Breast epithelium (tissue), 4 donors: ENCODE data around the gene DENND6A. TPM values are rescaled to one million over a fixed set of nuclear protein-coding genes. Genes with fewer than 3 reads are reported as not detected.
"Not testable (repeated sequence)": the region's sequence is repeated elsewhere in the genome, so short reads cannot be mapped to it uniquely, and the experiment has no call there.

Experiments
- DNase-seq, 2 donors: peaks; one replicate each; pipeline ENCODE4 v3.0.0-alpha.2; 2019; ENCODE audit warnings: low spot score in 2 of 2
- H3K27ac ChIP-seq, 2 donors: fragments of 200-600 bp; sonication (generic) in 1 of 2; one replicate each; pipeline ENCODE4 v1.5.1; 2016 to 2019; ENCODE audit warnings: mild to moderate bottlenecking in 1 of 2
- H3K27me3 ChIP-seq, 2 donors: fragments of 200-600 bp; sonication (generic) in 1 of 2; one replicate each; pipeline versions ENCODE4 v1.5.1 to v1.6.0; 2017 to 2019; ENCODE audit warnings: control low read depth in 1 of 2, mild to moderate bottlenecking in 1 of 2
- H3K36me3 ChIP-seq: fragments of 200-600 bp; one replicate; pipeline ENCODE4 v1.5.1; 2019
- H3K4me1 ChIP-seq, 2 donors: fragments of 200-600 bp; sonication (generic); one replicate each; pipeline ENCODE4 v1.5.1; 2016 to 2019; ENCODE audit warnings: control low read depth in 1 of 2
- H3K4me3 ChIP-seq, 3 donors: fragments of 200-600 bp; sonication (generic); 1 replicate in 2 of 3; 2 replicates in 1 of 3; pipeline ENCODE4 v1.5.1; 2016 to 2019; ENCODE audit warnings: mild to moderate bottlenecking in 3 of 3, moderate library complexity in 2 of 3
- H3K9me3 ChIP-seq, 2 donors: fragments of 200-600 bp; sonication (generic) in 1 of 2; one replicate each; pipeline ENCODE4 v1.5.1; 2016 to 2019; ENCODE audit warnings: control low read depth in 1 of 2
- CTCF ChIP-seq, 3 donors: fragments of 450-650 bp; IDR thresholded peaks; one replicate each; pipeline ENCODE4 v1.5.1; 2016 to 2017; ENCODE audit warnings: antibody characterized with exemption in 3 of 3, mild to moderate bottlenecking in 3 of 3, moderate library complexity in 3 of 3
- POLR2A ChIP-seq: fragments of 450-650 bp; IDR thresholded peaks from one replicate; pipeline ENCODE4 v1.6.1; 2016; ENCODE audit warnings: antibody characterized with exemption, mild to moderate bottlenecking, moderate library complexity
- POLR2AphosphoS5 ChIP-seq, 3 donors: sonication (generic); formaldehyde crosslinking; IDR thresholded peaks; one replicate each; pipeline ENCODE4 v1.6.1; 2017; ENCODE audit warnings: antibody characterized with exemption in 3 of 3
- intact Hi-C: fragments of 100-400 bp; cut with DNase I; formaldehyde crosslinking; loops from one replicate; pipeline ENCODE4 v1.15.1; 2023; ENCODE audit warnings: low total_unique reads
- total RNA-seq, 3 donors: library from RNA; depleted of rRNA; stranded (reverse); fragments of >200 nt; gene quantifications; one replicate each; pipeline ENCODE4 v1.1.0, GENCODE V29; 2016

Gene DENND6A
- total RNA-seq, 3 donors from 2014 or later, result 33.1 to 56.2 (median 38.0) TPM

- Histone ChIP-seq H3K9me3 (peaks cover 8 to 9% of the 10 kb centered on the region in 2 donors), H3K36me3 (no peaks in the 10 kb centered on the region), H3K27me3 (no peaks in the 10 kb centered on the region), H3K4me3 (no peak overlapping the region), H3K27ac (no peak overlapping the region), H3K4me1 (no peaks in the 10 kb centered on the region)
- intact Hi-C loops, result no loop called here
- no peak for DNase-seq
- no peak for TF ChIP-seq POLR2A
- TF ChIP-seq POLR2AphosphoS5 (IDR thresholded peaks at IDR 0.05), result no peak
- TF ChIP-seq CTCF (IDR thresholded peaks at IDR 0.05), result no peak
Observed at GRCh38 chr3:57646723-57647122, 46.2 kb downstream of the DENND6A start.

DNA sequence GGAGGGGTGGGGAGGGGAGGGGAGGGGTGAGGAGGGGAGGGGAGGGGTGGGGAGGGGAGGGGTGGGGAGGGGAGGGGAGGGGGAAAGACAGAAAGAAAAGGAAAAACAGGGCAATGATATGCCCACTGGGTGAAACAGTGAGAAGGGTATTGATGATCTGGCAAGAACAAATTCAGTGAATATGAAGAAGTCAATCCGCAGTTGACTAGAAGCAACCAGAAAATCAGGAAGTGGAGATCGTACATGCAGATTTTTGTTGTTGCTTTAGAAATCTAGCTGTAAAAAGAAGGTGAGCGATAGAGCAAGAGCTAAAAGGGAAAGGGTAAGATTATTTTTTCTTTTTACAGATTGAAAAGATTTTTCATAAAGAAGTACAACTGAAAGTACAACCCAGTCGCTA is 48.1 kb downstream of the DENND6A start:
- H3K9me3 ChIP-seq, result peaks cover 8 to 9% of the 10 kb centered on the region in 2 donors
- no peak overlapping the region for H3K27ac ChIP-seq
- H3K36me3 ChIP-seq, result no peaks in the 10 kb centered on the region
- TF ChIP-seq POLR2A (no peak), CTCF (IDR thresholded peaks at IDR 0.05) (no peak), POLR2AphosphoS5 (IDR thresholded peaks at IDR 0.05) (no peak)
- H3K4me1 ChIP-seq, result no peaks in the 10 kb centered on the region
- intact Hi-C loops, result no loop called here
- no peak overlapping the region for H3K4me3 ChIP-seq
- H3K27me3 ChIP-seq, result no peaks in the 10 kb centered on the region
- no peak for DNase-seq

DNA sequence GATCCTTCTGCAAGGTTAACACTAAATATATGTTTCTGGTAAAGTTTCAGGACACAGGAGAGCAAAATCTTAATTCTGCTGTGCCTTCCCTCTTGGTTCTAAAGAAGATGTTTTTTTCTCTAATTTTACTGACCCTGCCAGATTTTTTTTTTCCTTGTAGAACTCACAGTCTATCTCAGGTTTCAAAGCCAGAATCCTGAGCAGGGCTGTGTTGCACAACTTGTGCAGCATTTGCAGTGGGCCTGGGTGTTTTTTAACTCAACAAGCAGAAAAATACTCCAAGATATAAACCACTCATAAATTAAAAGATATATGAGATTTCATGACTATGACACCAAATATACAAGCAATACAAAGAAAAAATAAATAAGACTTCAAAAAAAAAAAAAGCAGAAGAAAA is 55.5 kb downstream of the DENND6A start:
- intact Hi-C loops, result no loop called here
- Histone ChIP-seq H3K9me3 (no peaks in the 10 kb centered on the region), H3K27ac (no peak overlapping the region), H3K4me1 (no peaks in the 10 kb centered on the region), H3K27me3 (no peaks in the 10 kb centered on the region), H3K36me3 (no peaks in the 10 kb centered on the region), H3K4me3 (no peak overlapping the region)
- no peak for DNase-seq
- TF ChIP-seq POLR2A (no peak), POLR2AphosphoS5 (IDR thresholded peaks at IDR 0.05) (no peak), CTCF (IDR thresholded peaks at IDR 0.05) (no peak)

DNA sequence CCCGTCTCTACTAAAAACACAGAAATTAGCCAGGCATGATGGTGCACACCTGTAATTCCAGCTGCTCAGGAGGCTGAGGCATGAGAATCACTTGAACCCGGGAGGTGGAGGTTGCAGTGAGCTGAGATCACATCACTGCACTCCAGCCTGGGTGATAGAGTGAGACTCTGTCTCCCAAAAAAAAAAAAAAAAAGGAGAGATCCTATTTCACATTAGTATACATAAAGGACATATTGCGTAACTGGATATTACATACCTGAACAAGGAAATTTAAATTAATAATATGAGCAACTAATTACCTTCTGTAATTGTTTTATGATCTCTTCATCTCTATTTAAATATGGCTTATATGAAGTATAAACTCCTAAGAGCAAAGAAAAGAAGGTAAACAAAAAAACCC is 58.6 kb downstream of the DENND6A start:
- H3K36me3 ChIP-seq, H3K9me3 ChIP-seq, DNase-seq, intact Hi-C loops, H3K4me3 ChIP-seq, H3K27me3 ChIP-seq, H3K27ac ChIP-seq, H3K4me1 ChIP-seq: not testable (repeated sequence)

- Histone ChIP-seq H3K36me3 (peaks cover 9% of the 10 kb centered on the region), H3K4me1 (no peaks in the 10 kb centered on the region), H3K4me3 (no peak overlapping the region), H3K27ac (no peak overlapping the region), H3K9me3 (no peaks in the 10 kb centered on the region), H3K27me3 (no peaks in the 10 kb centered on the region)
- TF ChIP-seq POLR2A, result no peak
- TF ChIP-seq POLR2AphosphoS5 (IDR thresholded peaks at IDR 0.05), result no peak
- TF ChIP-seq CTCF (IDR thresholded peaks at IDR 0.05), result no peak
- no peak for DNase-seq
- intact Hi-C loops, result loop anchor here (5.0 kb wide), 1 partner anchor 1031 kb away; no protein-coding TSS in a partner anchor
Observed at GRCh38 chr3:57627976-57628375, 64.9 kb downstream of the DENND6A start.

DNA sequence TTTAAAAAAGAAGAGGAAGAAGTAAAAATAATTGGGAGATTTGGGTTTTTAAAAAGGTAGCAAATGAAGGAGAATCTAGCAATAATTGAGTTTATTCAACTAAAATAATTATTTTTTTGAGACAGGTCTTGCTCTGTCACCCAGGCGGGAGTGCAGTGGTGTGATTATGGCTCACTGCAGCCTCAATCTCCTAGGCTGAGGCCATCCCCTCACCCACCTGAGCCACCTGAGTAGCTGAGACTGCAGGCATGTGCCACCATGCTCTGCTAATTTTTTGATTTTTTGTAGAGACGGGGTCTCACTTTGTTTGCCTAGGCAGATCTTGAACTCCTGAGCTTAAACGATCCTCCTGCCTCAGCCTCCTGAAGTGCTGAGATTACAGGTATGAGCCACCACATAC is 68.1 kb downstream of the DENND6A start:
- Histone ChIP-seq H3K4me1 (no peaks in the 10 kb centered on the region), H3K9me3 (no peaks in the 10 kb centered on the region), H3K36me3 (peaks cover 16% of the 10 kb centered on the region), H3K27ac (no peak overlapping the region), H3K4me3 (no peak overlapping the region), H3K27me3 (no peaks in the 10 kb centered on the region)
- intact Hi-C loops, result loop anchor here (5.0 kb wide), 1 partner anchor 1028 kb away; no protein-coding TSS in a partner anchor
- TF ChIP-seq POLR2AphosphoS5 (IDR thresholded peaks at IDR 0.05), result no peak
- TF ChIP-seq CTCF (IDR thresholded peaks at IDR 0.05), result no peak
- no peak for TF ChIP-seq POLR2A
- DNase-seq, result no peak
